Measurements from ENCODE around the gene HNRNPUL2. TPM values are rescaled to one million over a fixed set of nuclear protein-coding genes. Genes with fewer than 3 reads are reported as not detected.
"Not testable (repeated sequence)": the region's sequence is repeated elsewhere in the genome, so short reads cannot be mapped to it uniquely, and the experiment has no call there.

HNRNPUL2 gene
- polyA plus RNA-seq, 4 donors: 38.6 to 67.9 (median 44.1) TPM

DNA sequence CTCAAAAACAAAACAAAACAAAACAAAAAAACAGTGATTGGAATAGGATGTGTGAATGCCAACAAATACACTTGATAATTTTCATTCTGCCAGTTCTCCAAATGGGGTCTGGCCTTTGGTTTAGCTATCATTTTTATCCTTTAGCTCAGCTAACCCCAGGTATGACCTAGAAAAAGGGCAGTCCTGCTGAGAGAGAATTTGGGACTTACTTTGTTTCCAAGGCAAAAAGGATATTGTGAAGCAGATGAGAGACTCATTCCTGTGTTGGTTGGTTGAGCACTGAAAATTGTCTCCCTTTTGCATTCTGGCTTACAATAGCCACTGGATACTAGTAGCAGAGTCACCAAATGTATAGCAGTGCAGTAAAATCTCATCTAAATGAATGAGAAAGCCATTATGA lies 9.9 kb upstream of the HNRNPUL2 start:
- Histone ChIP-seq H3K4me1 (ENCODE audit: control insufficient read depth in 3 of 3, insufficient read depth in 2 of 3, low read depth in 1 of 3, low read length in 2 of 3) (no peaks in the 10 kb centered on the region), H3K9me3 (ENCODE audit: control insufficient read depth in 2 of 2, insufficient read depth in 1 of 2, low read depth in 1 of 2, low read length in 1 of 2) (no peaks in the 10 kb centered on the region), H3K36me3 (ENCODE audit: control insufficient read depth in 3 of 3, insufficient read depth in 2 of 3, low read depth in 1 of 3, low read length in 3 of 3) (peaks cover 4 to 66% (median 16%) of the 10 kb centered on the region in 3 donors), H3K27me3 (ENCODE audit: control insufficient read depth in 3 of 3, insufficient read depth in 3 of 3, low read length in 3 of 3) (no peaks in the 10 kb centered on the region), H3K27ac (ENCODE audit: low read depth in 1 of 3, low read length in 2 of 3) (no peak overlapping the region), H3K4me3 (ENCODE audit: low read depth in 1 of 3, low read length in 3 of 3) (no peak overlapping the region)
- FAIRE-seq (no peak), DNase-seq (no peak)

DNA sequence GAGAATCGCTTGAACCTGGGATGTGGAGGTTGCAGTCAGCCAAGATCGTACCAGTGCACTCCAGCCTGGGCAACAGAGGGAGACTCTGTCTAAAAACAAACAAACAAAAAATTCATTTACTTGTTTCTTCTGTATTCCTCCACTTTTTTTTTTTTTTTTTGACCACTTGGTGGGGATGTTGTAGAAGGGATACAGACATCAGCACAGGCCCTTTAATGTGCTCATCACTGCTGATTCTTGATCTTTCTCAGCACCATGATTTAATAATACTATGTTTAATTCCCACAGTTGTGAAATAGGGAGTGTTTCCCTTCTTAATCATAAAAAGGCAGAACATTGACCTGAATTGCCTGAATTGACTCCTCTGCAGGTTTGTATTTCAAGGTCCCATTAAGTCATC lies 5.6 kb upstream of the HNRNPUL2 start:
- no peak for FAIRE-seq
- Histone ChIP-seq H3K4me1 (ENCODE audit: control insufficient read depth in 3 of 3, insufficient read depth in 2 of 3, low read depth in 1 of 3, low read length in 2 of 3) (peaks cover 2% of the 10 kb centered on the region in 3 donors), H3K9me3 (ENCODE audit: control insufficient read depth in 2 of 2, insufficient read depth in 1 of 2, low read depth in 1 of 2, low read length in 1 of 2) (no peaks in the 10 kb centered on the region), H3K4me3 (ENCODE audit: low read depth in 1 of 3, low read length in 3 of 3) (no peak overlapping the region), H3K36me3 (ENCODE audit: control insufficient read depth in 3 of 3, insufficient read depth in 2 of 3, low read depth in 1 of 3, low read length in 3 of 3) (peaks cover 4 to 45% (median 7%) of the 10 kb centered on the region in 3 donors), H3K27me3 (ENCODE audit: control insufficient read depth in 3 of 3, insufficient read depth in 3 of 3, low read length in 3 of 3) (no peaks in the 10 kb centered on the region), H3K27ac (ENCODE audit: low read depth in 1 of 3, low read length in 2 of 3) (no peak overlapping the region)
- no peak for DNase-seq
- 74 to 88% (median 77%) methylated on average over 2 of the region's 2 CpGs for WGBS, 3 donors

DNA sequence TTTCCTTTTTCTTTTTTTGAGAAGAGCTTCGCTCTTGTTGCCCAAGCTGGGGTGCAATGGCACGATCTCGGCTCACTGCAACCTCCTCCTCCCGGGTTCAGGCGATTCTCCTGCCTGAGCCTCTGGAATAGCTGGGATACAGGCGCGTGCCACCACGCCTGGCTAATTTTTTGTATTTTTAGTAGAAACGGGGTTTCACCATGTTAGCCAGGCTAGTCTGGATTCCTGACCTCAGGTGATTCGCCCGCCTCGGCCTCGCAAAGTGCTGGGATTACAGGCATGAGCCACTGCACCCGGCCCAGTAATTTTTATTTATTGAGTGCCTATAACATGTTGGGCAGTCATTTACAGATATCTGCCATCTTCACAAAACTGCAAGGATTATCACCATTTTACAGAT lies 2.8 kb upstream of the HNRNPUL2 start:
- WGBS, 3 donors: 73 to 86% (median 73%) methylated on average over 14 of the region's 14 CpGs
- H3K27me3 ChIP-seq (ENCODE audit: control insufficient read depth in 3 of 3, insufficient read depth in 3 of 3, low read length in 3 of 3); H3K27ac ChIP-seq (ENCODE audit: low read depth in 1 of 3, low read length in 2 of 3); H3K4me1 ChIP-seq (ENCODE audit: control insufficient read depth in 3 of 3, insufficient read depth in 2 of 3, low read depth in 1 of 3, low read length in 2 of 3); FAIRE-seq; DNase-seq; H3K9me3 ChIP-seq (ENCODE audit: control insufficient read depth in 2 of 2, insufficient read depth in 1 of 2, low read depth in 1 of 2, low read length in 1 of 2); H3K4me3 ChIP-seq (ENCODE audit: low read depth in 1 of 3, low read length in 3 of 3): not testable (repeated sequence)
- peaks cover 3 to 31% (median 4%) of the 10 kb centered on the region in 3 donors for H3K36me3 ChIP-seq (ENCODE audit: control insufficient read depth in 3 of 3, insufficient read depth in 2 of 3, low read depth in 1 of 3, low read length in 3 of 3)

DNA sequence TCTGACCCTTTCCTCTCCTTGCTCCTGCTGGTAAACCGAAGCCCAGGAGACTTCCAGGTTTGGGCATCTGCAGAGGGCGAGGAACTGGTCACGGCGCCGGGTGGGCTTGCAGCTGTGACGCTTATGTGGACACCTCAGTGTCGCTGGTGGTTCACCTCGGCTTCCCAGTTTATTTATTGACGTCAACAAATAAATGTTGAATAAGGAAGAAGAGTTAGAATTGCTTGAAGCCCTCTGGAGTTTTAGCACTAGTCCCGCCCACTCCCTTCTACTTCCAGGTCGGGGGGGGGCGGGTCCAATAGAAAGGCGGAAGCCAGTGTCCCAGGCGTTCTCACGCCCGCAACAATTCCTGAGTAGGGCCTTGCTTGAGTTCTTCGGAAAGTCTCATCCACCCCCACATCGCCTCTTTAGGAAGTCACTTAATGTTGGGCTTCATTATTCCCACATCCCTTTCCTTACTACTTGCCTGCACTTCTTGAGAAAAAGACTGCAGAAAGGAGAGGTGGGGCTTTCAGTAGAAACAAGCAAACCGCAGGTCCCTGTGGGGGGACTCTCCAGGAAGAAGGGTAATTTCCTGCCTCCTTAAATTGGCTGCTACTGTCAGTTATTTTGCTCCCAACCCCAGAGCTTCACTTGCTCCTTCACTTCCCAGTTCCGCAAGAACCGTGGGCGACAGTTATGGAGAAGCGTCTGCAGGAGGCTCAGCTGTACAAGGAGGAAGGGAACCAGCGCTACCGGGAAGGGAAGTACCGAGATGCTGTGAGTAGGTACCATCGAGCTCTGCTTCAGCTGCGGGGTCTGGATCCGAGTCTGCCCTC lies 1.1 kb upstream of the HNRNPUL2 start, which contains the start of gene TTC9C:
Gene TTC9C, plus strand, starts transcription at position 316 of the 818 bp plus-strand sequence. Its CDS starts 363 bp downstream, at position 679.
- peaks cover 2 to 10% (median 2%) of the 10 kb centered on the region in 3 donors for H3K4me1 ChIP-seq (ENCODE audit: control insufficient read depth in 3 of 3, insufficient read depth in 2 of 3, low read depth in 1 of 3, low read length in 2 of 3)
- peak within 1 kb of the TSS; percentile 81 to 83 (median 82) for H3K4me3 ChIP-seq (ENCODE audit: low read depth in 1 of 3, low read length in 3 of 3)
- FAIRE-seq (no peak), DNase-seq (peak; percentile 92)
- H3K36me3 ChIP-seq (ENCODE audit: control insufficient read depth in 3 of 3, insufficient read depth in 2 of 3, low read depth in 1 of 3, low read length in 3 of 3): peaks cover 5 to 21% (median 6%) of the 10 kb centered on the region in 3 donors
- 0% methylated on average over 29 of the region's 29 CpGs for WGBS, 3 donors
- H3K9me3 ChIP-seq (ENCODE audit: control insufficient read depth in 2 of 2, insufficient read depth in 1 of 2, low read depth in 1 of 2, low read length in 1 of 2): no peaks in the 10 kb centered on the region
- H3K27me3 ChIP-seq (ENCODE audit: control insufficient read depth in 3 of 3, insufficient read depth in 3 of 3, low read length in 3 of 3): no peaks in the 10 kb centered on the region
- H3K27ac ChIP-seq (ENCODE audit: low read depth in 1 of 3, low read length in 2 of 3): peak within 1 kb of the TSS; percentile 90 to 95 (median 95)

DNA sequence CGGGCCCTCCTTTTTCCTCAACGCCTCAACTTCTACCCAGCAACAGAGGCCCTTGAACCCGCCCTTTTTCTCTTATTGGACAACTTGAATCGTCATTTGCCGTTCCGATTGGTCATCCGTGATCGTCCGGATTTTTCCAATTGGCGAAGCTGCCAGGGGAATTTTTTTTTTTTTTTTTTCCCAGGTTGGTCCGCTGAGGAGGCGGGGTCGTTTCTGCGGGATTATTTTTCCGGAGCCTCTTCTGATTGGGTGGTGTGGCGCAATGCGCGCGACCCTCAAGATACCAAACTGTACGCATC lies 564 bp upstream of the HNRNPUL2 start:
- Histone ChIP-seq H3K4me1 (ENCODE audit: control insufficient read depth in 3 of 3, insufficient read depth in 2 of 3, low read depth in 1 of 3, low read length in 2 of 3) (peaks cover 2 to 10% (median 2%) of the 10 kb centered on the region in 3 donors), H3K36me3 (ENCODE audit: control insufficient read depth in 3 of 3, insufficient read depth in 2 of 3, low read depth in 1 of 3, low read length in 3 of 3) (peaks cover 5 to 25% (median 8%) of the 10 kb centered on the region in 3 donors), H3K27ac (ENCODE audit: low read depth in 1 of 3, low read length in 2 of 3) (peak overlapping the region; percentile 90 to 95 (median 95)), H3K27me3 (ENCODE audit: control insufficient read depth in 3 of 3, insufficient read depth in 3 of 3, low read length in 3 of 3) (no peaks in the 10 kb centered on the region), H3K9me3 (ENCODE audit: control insufficient read depth in 2 of 2, insufficient read depth in 1 of 2, low read depth in 1 of 2, low read length in 1 of 2) (no peaks in the 10 kb centered on the region), H3K4me3 (ENCODE audit: low read depth in 1 of 3, low read length in 3 of 3) (peak overlapping the region; percentile 79 to 82 (median 81))
- 0 to 1% (median 1%) methylated on average over 20 of the region's 20 CpGs for WGBS, 3 donors
- peak; percentile 98 to 99 for DNase-seq
- no peak for FAIRE-seq

DNA sequence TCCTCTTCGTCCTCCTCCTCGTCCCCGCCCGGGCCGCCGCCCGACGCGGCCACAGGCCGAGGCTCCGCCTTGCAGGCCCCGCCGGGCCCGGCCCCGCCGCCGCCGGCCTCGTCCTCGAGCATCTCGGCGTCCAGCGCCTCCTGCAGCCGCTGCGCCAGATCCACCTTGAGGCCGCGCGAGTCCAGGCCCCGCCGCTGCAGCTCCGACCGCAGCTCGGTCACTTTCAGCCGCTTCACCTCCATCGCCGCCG lies 417 bp downstream of the HNRNPUL2 start:
- peak overlapping the region; percentile 90 to 95 (median 95) for H3K27ac ChIP-seq (ENCODE audit: low read depth in 1 of 3, low read length in 2 of 3)
- peak overlapping the region; percentile 81 to 83 (median 82) for H3K4me3 ChIP-seq (ENCODE audit: low read depth in 1 of 3, low read length in 3 of 3)
- peaks cover 11 to 32% (median 18%) of the 10 kb centered on the region in 3 donors for H3K36me3 ChIP-seq (ENCODE audit: control insufficient read depth in 3 of 3, insufficient read depth in 2 of 3, low read depth in 1 of 3, low read length in 3 of 3)
- WGBS, 3 donors: 1% methylated on average over 15 to 37 of the region's 37 CpGs; no CpG with 5 or more reads in 1 of the 3 donors
- FAIRE-seq: no peak
- H3K27me3 ChIP-seq (ENCODE audit: control insufficient read depth in 3 of 3, insufficient read depth in 3 of 3, low read length in 3 of 3): no peaks in the 10 kb centered on the region
- DNase-seq: no peak
- no peaks in the 10 kb centered on the region for H3K9me3 ChIP-seq (ENCODE audit: control insufficient read depth in 2 of 2, insufficient read depth in 1 of 2, low read depth in 1 of 2, low read length in 1 of 2)
- peaks cover 2 to 10% (median 2%) of the 10 kb centered on the region in 3 donors for H3K4me1 ChIP-seq (ENCODE audit: control insufficient read depth in 3 of 3, insufficient read depth in 2 of 3, low read depth in 1 of 3, low read length in 2 of 3)

DNA sequence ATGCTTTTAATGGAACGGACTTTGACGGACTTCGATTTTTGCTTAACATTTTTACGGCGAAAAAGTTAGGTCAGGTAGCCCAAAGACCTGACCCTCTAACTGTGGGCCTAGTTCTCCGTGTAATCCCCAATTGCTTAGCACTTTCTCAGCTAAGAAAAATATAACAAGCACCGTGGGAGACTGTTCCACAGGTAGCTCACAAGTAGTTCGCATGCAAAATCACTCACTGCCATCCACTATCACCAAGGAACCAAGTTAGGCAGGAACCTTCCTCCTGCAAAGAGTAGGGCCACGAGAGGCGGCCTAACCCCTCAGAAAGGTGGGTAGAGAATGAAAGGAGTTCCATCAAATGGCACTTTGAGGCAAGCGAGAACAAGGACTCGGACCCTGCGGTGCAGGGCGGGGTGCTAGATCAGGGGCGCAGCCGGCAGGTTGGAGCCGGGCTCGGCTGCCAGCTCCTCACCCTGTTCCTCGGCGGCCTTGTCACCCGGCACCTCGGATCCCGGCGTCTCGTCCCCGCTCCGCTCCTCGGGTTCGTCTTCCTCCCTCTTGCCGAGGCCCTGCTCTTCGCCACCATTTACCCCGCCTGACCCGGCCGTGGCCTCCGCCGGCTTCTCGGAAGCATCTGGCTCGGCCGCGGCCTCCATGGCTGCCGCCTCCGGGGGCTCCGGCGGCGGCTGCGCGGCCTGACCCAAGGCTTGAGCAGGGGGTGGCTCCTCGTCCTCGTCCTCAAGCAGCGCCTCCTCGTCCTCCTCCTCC lies 922 bp downstream of the HNRNPUL2 start:
- no peaks in the 10 kb centered on the region for H3K9me3 ChIP-seq (ENCODE audit: control insufficient read depth in 2 of 2, insufficient read depth in 1 of 2, low read depth in 1 of 2, low read length in 1 of 2)
- WGBS, 3 donors: 0 to 1% (median 0%) methylated on average over 46 to 51 of the region's 51 CpGs
- peak overlapping the region; percentile 81 to 83 (median 82) for H3K4me3 ChIP-seq (ENCODE audit: low read depth in 1 of 3, low read length in 3 of 3)
- H3K4me1 ChIP-seq (ENCODE audit: control insufficient read depth in 3 of 3, insufficient read depth in 2 of 3, low read depth in 1 of 3, low read length in 2 of 3): peaks cover 2 to 10% (median 2%) of the 10 kb centered on the region in 3 donors
- peaks cover 14 to 32% (median 18%) of the 10 kb centered on the region in 3 donors for H3K36me3 ChIP-seq (ENCODE audit: control insufficient read depth in 3 of 3, insufficient read depth in 2 of 3, low read depth in 1 of 3, low read length in 3 of 3)
- FAIRE-seq (no peak), DNase-seq (peak in 1 of 2 donors; percentile 28)
- peak overlapping the region; percentile 90 to 95 (median 95) for H3K27ac ChIP-seq (ENCODE audit: low read depth in 1 of 3, low read length in 2 of 3)
- H3K27me3 ChIP-seq (ENCODE audit: control insufficient read depth in 3 of 3, insufficient read depth in 3 of 3, low read length in 3 of 3): no peaks in the 10 kb centered on the region

DNA sequence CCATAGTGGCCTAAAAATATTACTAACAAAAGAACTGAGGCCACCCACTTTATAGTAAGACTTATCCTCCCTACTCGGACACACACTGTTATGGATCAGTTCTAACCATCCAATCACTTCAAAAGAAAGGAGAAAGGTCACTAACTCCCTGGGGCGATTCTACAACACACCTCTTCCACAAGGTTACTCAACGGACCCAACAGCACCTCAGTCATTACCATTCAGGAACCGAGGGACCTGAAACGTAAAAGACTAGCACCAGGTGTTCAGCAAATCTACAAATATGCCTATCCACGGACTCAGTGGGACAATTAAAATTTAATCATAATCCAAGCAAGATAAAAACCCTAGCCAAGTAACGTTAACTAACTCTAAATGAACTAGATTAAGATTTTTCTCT lies 1.6 kb downstream of the HNRNPUL2 start:
- DNase-seq (peak; percentile 50 to 73), FAIRE-seq (no peak)
- Histone ChIP-seq H3K27me3 (ENCODE audit: control insufficient read depth in 3 of 3, insufficient read depth in 3 of 3, low read length in 3 of 3) (no peaks in the 10 kb centered on the region), H3K9me3 (ENCODE audit: control insufficient read depth in 2 of 2, insufficient read depth in 1 of 2, low read depth in 1 of 2, low read length in 1 of 2) (no peaks in the 10 kb centered on the region), H3K4me1 (ENCODE audit: control insufficient read depth in 3 of 3, insufficient read depth in 2 of 3, low read depth in 1 of 3, low read length in 2 of 3) (peaks cover 2 to 10% (median 2%) of the 10 kb centered on the region in 3 donors), H3K27ac (ENCODE audit: low read depth in 1 of 3, low read length in 2 of 3) (peak overlapping the region; percentile 45 to 95 (median 90)), H3K4me3 (ENCODE audit: low read depth in 1 of 3, low read length in 3 of 3) (peak overlapping the region; percentile 81 to 83 (median 82)), H3K36me3 (ENCODE audit: control insufficient read depth in 3 of 3, insufficient read depth in 2 of 3, low read depth in 1 of 3, low read length in 3 of 3) (peaks cover 11 to 31% (median 23%) of the 10 kb centered on the region in 3 donors)
- WGBS, 3 donors: 0 to 1% (median 0%) methylated on average over 7 of the region's 7 CpGs

All from small intestine (tissue), 7 donors.